Measurements from ENCODE around the gene VPS33A. TPM values are rescaled to one million over a fixed set of nuclear protein-coding genes. Genes with fewer than 3 reads are reported as not detected.
"Not testable (repeated sequence)": the region's sequence is repeated elsewhere in the genome, so short reads cannot be mapped to it uniquely, and the experiment has no call there.

Gene VPS33A
- total and polyA plus RNA-seq, 10 of the 15 experiments (the other 5 are each of a cell fraction or from before 2014, with no cell fraction given), result 7.7 to 33.6 (median 21.6) TPM

DNA sequence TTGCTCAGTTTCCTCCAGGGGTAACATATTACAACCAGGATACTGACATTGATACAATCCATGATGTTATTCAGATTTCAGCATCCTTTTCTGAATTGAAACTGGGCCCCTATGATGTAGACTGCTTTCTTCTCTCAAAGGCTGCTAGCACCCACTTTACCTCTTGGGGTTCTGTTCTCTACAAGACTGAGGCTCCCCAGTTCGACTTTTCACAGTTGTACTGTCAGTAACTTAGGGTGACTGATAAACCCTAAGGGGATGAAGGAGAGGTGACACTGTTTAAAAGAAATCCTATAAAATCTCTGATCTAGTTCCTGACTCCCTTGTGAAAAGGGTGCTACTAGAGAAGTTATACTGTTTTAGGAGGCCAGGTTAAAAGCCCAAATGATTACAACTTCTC lies 818 bp downstream of the VPS33A start:
- DNase-seq (ENCODE audit: low read depth, low spot score) (no peak), ATAC-seq (peak; percentile 6; the same call in 1 of the 3 replicates), FAIRE-seq (no peak)
- Histone ChIP-seq H3K27ac (ENCODE audit: control insufficient read depth, insufficient read depth) (peak overlapping the region; percentile 84), H3K9me3 (replicated peaks; ENCODE audit: control insufficient read depth, insufficient read depth, low read length) (no peaks in the 10 kb centered on the region), H4K20me1 (ENCODE audit: control insufficient read depth, insufficient read depth) (no peaks in the 10 kb centered on the region), H3K4me1 (ENCODE audit: control insufficient read depth, insufficient read depth, low read length) (0 out of 2 replicates have a peak, but pooled peaks cover 4% of the 10 kb centered on the region), H3K4me3 (peak overlapping the region; percentile 74), H3K9ac (ENCODE audit: control insufficient read depth, insufficient read depth, low read length) (peak overlapping the region; percentile 89), H3K36me3 (ENCODE audit: control insufficient read depth in 2 of 2, insufficient read depth in 2 of 2, low read length in 1 of 2) (peaks cover 0 to 5% of the 10 kb centered on the region in 2 experiments; a peak in 1 of 4 replicates), H3K79me2 (ENCODE audit: control insufficient read depth, insufficient read depth, low read length) (peaks cover 10% of the 10 kb centered on the region), H2AFZ (ENCODE audit: control insufficient read depth, low read depth, low read length) (peak overlapping the region; percentile 99), H3K27me3 (replicated peaks in 1 of 2; ENCODE audit: control insufficient read depth in 2 of 2, insufficient read depth in 2 of 2, low read length in 1 of 2) (no peaks in the 10 kb centered on the region), H3K4me2 (ENCODE audit: control insufficient read depth, insufficient read depth) (peak overlapping the region; percentile 66)
- ChIA-PET RAD21 (ENCODE audit: unreplicated experiment) (interaction anchor here (0.6 kb wide), 1 partner anchor 199 kb away, joined by 3 read pairs; no protein-coding TSS in a partner anchor), CTCF (interaction anchor here (0.9 kb wide), 1 partner anchor 21 kb away, joined by 4 read pairs; no protein-coding TSS in a partner anchor), POLR2A (interaction anchor here (0.7 kb wide), 1 partner anchor 464 kb away, joined by 3 read pairs; no protein-coding TSS in a partner anchor), SMC1A (ENCODE audit: uncharacterized antibody, unreplicated experiment) (interaction anchor here (1.3 kb wide), 1 partner anchor 21 kb away, joined by 5 read pairs; no protein-coding TSS in a partner anchor)
- no peak for TF ChIP-seq PAX8 (IDR thresholded peaks at IDR 0.05)
- TF ChIP-seq, protein P1, sequence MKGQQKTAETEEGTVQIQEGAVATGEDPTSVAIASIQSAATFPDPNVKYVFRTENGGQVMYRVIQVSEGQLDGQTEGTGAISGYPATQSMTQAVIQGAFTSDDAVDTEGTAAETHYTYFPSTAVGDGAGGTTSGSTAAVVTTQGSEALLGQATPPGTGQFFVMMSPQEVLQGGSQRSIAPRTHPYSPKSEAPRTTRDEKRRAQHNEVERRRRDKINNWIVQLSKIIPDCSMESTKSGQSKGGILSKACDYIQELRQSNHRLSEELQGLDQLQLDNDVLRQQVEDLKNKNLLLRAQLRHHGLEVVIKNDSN (IDR thresholded peaks at IDR 0.05; ENCODE audit: borderline replicate concordance, extremely low read length, insufficient read depth, low read depth, low read length), result no peak
- TF ChIP-seq SUPT20H (IDR thresholded peaks at IDR 0.05; ENCODE audit: borderline replicate concordance, control insufficient read depth, low read depth, low read length), result no peak
- TF ChIP-seq, protein P2, sequence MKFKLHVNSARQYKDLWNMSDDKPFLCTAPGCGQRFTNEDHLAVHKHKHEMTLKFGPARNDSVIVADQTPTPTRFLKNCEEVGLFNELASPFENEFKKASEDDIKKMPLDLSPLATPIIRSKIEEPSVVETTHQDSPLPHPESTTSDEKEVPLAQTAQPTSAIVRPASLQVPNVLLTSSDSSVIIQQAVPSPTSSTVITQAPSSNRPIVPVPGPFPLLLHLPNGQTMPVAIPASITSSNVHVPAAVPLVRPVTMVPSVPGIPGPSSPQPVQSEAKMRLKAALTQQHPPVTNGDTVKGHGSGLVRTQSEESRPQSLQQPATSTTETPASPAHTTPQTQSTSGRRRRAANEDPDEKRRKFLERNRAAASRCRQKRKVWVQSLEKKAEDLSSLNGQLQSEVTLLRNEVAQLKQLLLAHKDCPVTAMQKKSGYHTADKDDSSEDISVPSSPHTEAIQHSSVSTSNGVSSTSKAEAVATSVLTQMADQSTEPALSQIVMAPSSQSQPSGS (IDR thresholded peaks at IDR 0.05; ENCODE audit: low read length), result no peak
- in situ Hi-C loops (cut with MboI), result no loop called here
- 0% methylated on average over 1 of the region's 1 CpG for WGBS (ENCODE audit: insufficient coverage, insufficient replicate concordance, low lambda C conversion rate, missing lambda C conversion rate)
- intact Hi-C loops (cut with micrococcal nuclease; ENCODE audit: unreplicated experiment), result no loop called here
- no TSS peak for BruUV-seq (replicated peaks)

DNA sequence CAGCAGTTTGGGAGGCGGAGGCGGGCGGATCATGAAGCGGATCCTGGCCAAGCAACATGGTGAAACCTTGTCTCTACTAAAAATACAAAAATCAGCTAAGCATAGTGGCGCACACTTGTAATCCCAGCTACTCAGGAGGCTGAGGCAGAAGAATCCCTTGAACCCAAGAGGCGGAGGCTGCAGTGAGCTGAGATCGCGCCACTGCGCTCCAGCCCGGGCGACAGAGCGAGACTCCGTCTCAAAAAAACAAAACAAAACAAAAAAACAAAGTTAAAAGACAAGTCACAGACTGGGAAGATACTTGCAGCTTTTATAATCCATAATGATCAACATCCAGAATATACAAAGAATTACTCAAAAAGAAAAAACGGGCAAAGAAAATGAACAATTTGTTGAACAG lies 5.6 kb downstream of the VPS33A start:
- H3K36me3 ChIP-seq (ENCODE audit: control insufficient read depth in 2 of 2, insufficient read depth in 2 of 2, low read length in 1 of 2), result peaks cover 0 to 12% of the 10 kb centered on the region in 2 experiments; a peak in 1 of 4 replicates
- POLR2A ChIA-PET; H3K4me1 ChIP-seq (ENCODE audit: control insufficient read depth, insufficient read depth, low read length); H3K4me3 ChIP-seq; FAIRE-seq; H3K9ac ChIP-seq (ENCODE audit: control insufficient read depth, insufficient read depth, low read length); H2AFZ ChIP-seq (ENCODE audit: control insufficient read depth, low read depth, low read length); ATAC-seq; H3K27me3 ChIP-seq (replicated peaks in 1 of 2; ENCODE audit: control insufficient read depth in 2 of 2, insufficient read depth in 2 of 2, low read length in 1 of 2); H3K9me3 ChIP-seq (replicated peaks; ENCODE audit: control insufficient read depth, insufficient read depth, low read length); DNase-seq (ENCODE audit: low read depth, low spot score); BruUV-seq (replicated peaks); RAD21 ChIA-PET (ENCODE audit: unreplicated experiment); intact Hi-C loops (cut with micrococcal nuclease; ENCODE audit: unreplicated experiment); H3K27ac ChIP-seq (ENCODE audit: control insufficient read depth, insufficient read depth); H3K79me2 ChIP-seq (ENCODE audit: control insufficient read depth, insufficient read depth, low read length); H4K20me1 ChIP-seq (ENCODE audit: control insufficient read depth, insufficient read depth); in situ Hi-C loops (cut with MboI); H3K4me2 ChIP-seq (ENCODE audit: control insufficient read depth, insufficient read depth): not testable (repeated sequence)
- WGBS (ENCODE audit: insufficient coverage, insufficient replicate concordance, low lambda C conversion rate, missing lambda C conversion rate), result 92% methylated on average over 14 of the region's 14 CpGs
- CTCF ChIA-PET, result interaction anchor here (0.7 kb wide), 1 partner anchor 96 kb away, joined by 3 read pairs; no protein-coding TSS in a partner anchor
- SMC1A ChIA-PET (ENCODE audit: uncharacterized antibody, unreplicated experiment), result interaction anchor here (0.9 kb wide), 2 partner anchors 34 to 40 kb away, joined by 3 read pairs; partner anchors contain the start of gene DIABLO

DNA sequence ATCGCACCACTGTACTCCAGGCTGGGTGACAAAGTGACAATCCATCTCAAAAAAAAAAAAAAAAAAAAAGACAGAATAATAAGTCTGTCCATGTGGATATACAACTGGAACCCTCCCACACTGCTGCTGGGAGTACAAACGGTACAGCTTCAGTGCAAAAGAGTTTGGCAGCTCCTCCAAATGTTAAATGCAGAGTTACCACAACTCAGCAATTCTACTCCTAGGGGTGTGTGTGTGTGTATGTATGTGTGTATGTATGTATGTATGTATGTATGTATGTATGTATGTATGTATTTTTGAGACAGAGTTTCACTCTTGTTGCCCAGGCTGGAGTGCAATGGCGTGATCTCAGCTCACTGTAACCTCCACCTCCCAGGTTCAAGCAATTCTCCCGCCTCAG lies 7.4 kb downstream of the VPS33A start:
- H3K9ac ChIP-seq (ENCODE audit: control insufficient read depth, insufficient read depth, low read length); RAD21 ChIA-PET (ENCODE audit: unreplicated experiment); H3K4me2 ChIP-seq (ENCODE audit: control insufficient read depth, insufficient read depth); H3K27me3 ChIP-seq (replicated peaks in 1 of 2; ENCODE audit: control insufficient read depth in 2 of 2, insufficient read depth in 2 of 2, low read length in 1 of 2); DNase-seq (ENCODE audit: low read depth, low spot score); H3K4me3 ChIP-seq; H3K79me2 ChIP-seq (ENCODE audit: control insufficient read depth, insufficient read depth, low read length); ATAC-seq; H3K27ac ChIP-seq (ENCODE audit: control insufficient read depth, insufficient read depth); FAIRE-seq; BruUV-seq (replicated peaks); POLR2A ChIA-PET; H2AFZ ChIP-seq (ENCODE audit: control insufficient read depth, low read depth, low read length); H3K4me1 ChIP-seq (ENCODE audit: control insufficient read depth, insufficient read depth, low read length); H3K9me3 ChIP-seq (replicated peaks; ENCODE audit: control insufficient read depth, insufficient read depth, low read length); H4K20me1 ChIP-seq (ENCODE audit: control insufficient read depth, insufficient read depth); intact Hi-C loops (cut with micrococcal nuclease; ENCODE audit: unreplicated experiment); in situ Hi-C loops (cut with MboI): not testable (repeated sequence)
- 93% methylated on average over 3 of the region's 4 CpGs for WGBS (ENCODE audit: insufficient coverage, insufficient replicate concordance, low lambda C conversion rate, missing lambda C conversion rate)
- H3K36me3 ChIP-seq (ENCODE audit: control insufficient read depth in 2 of 2, insufficient read depth in 2 of 2, low read length in 1 of 2), result peaks cover 0 to 12% of the 10 kb centered on the region in 2 experiments; a peak in 1 of 4 replicates
- CTCF ChIA-PET, result interaction anchor here (1.7 kb wide), 1 partner anchor 77 kb away, joined by 5 read pairs; no protein-coding TSS in a partner anchor
- SMC1A ChIA-PET (ENCODE audit: uncharacterized antibody, unreplicated experiment), result interaction anchor here (0.6 kb wide), 1 partner anchor 1127 kb away, joined by 3 read pairs; no protein-coding TSS in a partner anchor
